Gastroesophageal sphincter (tissue), 3 donors: ENCODE measurements around the gene CTNNA3.
"Not testable (repeated sequence)": the region's sequence is repeated elsewhere in the genome, so short reads cannot be mapped to it uniquely, and the experiment has no call there.

Source experiments
- CTCF ChIP-seq, 4 experiments: fragments of 200-600 bp in 2 of 4; fragments of 450-650 bp in 2 of 4; sonication (generic) in 1 of 4; IDR thresholded peaks; one replicate each; pipeline ENCODE4 v1.5.1; 2017 to 2019; ENCODE audit warnings: antibody characterized with exemption in 4 of 4, mild to moderate bottlenecking in 2 of 4, moderate library complexity in 2 of 4
- POLR2A ChIP-seq, 2 donors: fragments of 450-650 bp; IDR thresholded peaks; one replicate each; pipeline ENCODE4 v1.6.1; 2017; ENCODE audit warnings: antibody characterized with exemption in 2 of 2, mild to moderate bottlenecking in 2 of 2, moderate library complexity in 1 of 2
- POLR2AphosphoS5 ChIP-seq: sonication (generic); formaldehyde crosslinking; IDR thresholded peaks from one replicate; pipeline ENCODE4 v1.6.1; 2017; ENCODE audit warnings: antibody characterized with exemption

GRCh38 chr10:67684140-67684539 lies 11.9 kb downstream of the CTNNA3 start:
- TF ChIP-seq CTCF (IDR thresholded peaks at IDR 0.05); POLR2A (IDR thresholded peaks at IDR 0.05); POLR2AphosphoS5: not testable (repeated sequence)
